Adrenal gland (tissue), 19 donors: ENCODE data around the gene ECT2. TPM values are rescaled to one million over a fixed set of nuclear protein-coding genes. Genes with fewer than 3 reads are reported as not detected.

Experiments used
- DNase-seq, 7 donors: peaks; one replicate each; pipeline ENCODE4 v3.0.0-alpha.2; 2019 to 2020
- H3K27ac ChIP-seq, 5 donors: fragments of 200-600 bp; sonication (generic) in 4 of 5; 1 replicate in 3 of 5; 2 replicates in 2 of 5; pipeline versions ENCODE4 v1.5.1 to v1.8.0; 2016 to 2020; ENCODE audit warnings: mild to moderate bottlenecking in 1 of 5
- H3K27me3 ChIP-seq: fragments of 200-600 bp; 2 replicates; pipeline ENCODE4 v1.8.0; 2021
- H3K36me3 ChIP-seq, 2 donors: fragments of 200-600 bp; replicated peaks in 1 of 2; 1 replicate in 1 of 2; 2 replicates in 1 of 2; pipeline versions ENCODE4 v1.5.1 to v1.8.0; 2018 to 2022
- H3K4me1 ChIP-seq, 2 donors: fragments of 200-600 bp; replicated peaks in 1 of 2; 1 replicate in 1 of 2; 2 replicates in 1 of 2; pipeline versions ENCODE4 v1.5.1 to v1.8.0; 2018 to 2021
- H3K4me3 ChIP-seq, 4 donors: fragments of 200-600 bp; sonication (generic) in 3 of 4; one replicate each; pipeline ENCODE4 v1.5.1; 2016 to 2018
- H3K9me3 ChIP-seq, 3 donors: fragments of 200-600 bp; sonication (generic) in 1 of 3; replicated peaks in 1 of 3; 1 replicate in 2 of 3; 2 replicates in 1 of 3; pipeline versions ENCODE4 v1.5.1 to v1.8.0; 2016 to 2021
- CTCF ChIP-seq, 6 experiments: fragments of 450-650 bp in 4 of 6; fragments of 200-600 bp in 2 of 6; sonication (generic) in 1 of 6; IDR thresholded peaks; 1 replicate in 5 of 6; 2 replicates in 1 of 6; pipeline versions ENCODE4 v1.5.1 to v1.8.0; 2016 to 2021; ENCODE audit warnings: antibody characterized with exemption in 6 of 6, mild to moderate bottlenecking in 2 of 6, moderate library complexity in 1 of 6
- POLR2A ChIP-seq, 2 donors: fragments of 450-650 bp; IDR thresholded peaks; one replicate each; pipeline ENCODE4 v1.6.1; 2017; ENCODE audit warnings: antibody characterized with exemption in 2 of 2, mild to moderate bottlenecking in 2 of 2, moderate library complexity in 1 of 2
- WGBS, 4 donors: extraction: QIAGEN DNeasy Blood & Tissue Kit in 2 of 4; methylation state at CpG; one replicate each; pipeline versions ENCODE4 v1.1.5 to v1.1.7; 2013 to 2017; 5-methylcytosine and 5-hydroxymethylcytosine counted together
- intact Hi-C, 2 donors: fragments of 100-400 bp; cut with DNase I; formaldehyde crosslinking; loops; one replicate each; pipeline versions ENCODE4 v1.14.1 to v1.15.0; 2022 to 2023
- long read RNA-seq, 10 donors: library from polyadenylated mRNA in 3 of 10; unstranded in 2 of 10; stranded (forward) in 1 of 10; transcript quantifications; one replicate each; pipeline ENCODE4 v2.0.0 and lab custom pipeline, GENCODE V29; 2021 to 2026
- polyA plus RNA-seq, 3 donors: library from polyadenylated mRNA; stranded (reverse); fragments of 200-250 nt in 2 of 3; fragments of 350-450 nt in 1 of 3; fragmentation: Illumina TruSeq in 1 of 3; extraction: RNeasy Lipid Tissue Mini Kit (QIAGEN cat#74804) in 1 of 3; gene quantifications; one replicate each; pipeline ENCODE4 v1.2.3, GENCODE V29; 2013 to 2014
- total RNA-seq, 9 donors: library from RNA; depleted of rRNA in 4 of 9; stranded (reverse); fragments of >200 nt in 4 of 9; fragments of 120-200 nt in 1 of 9; fragmentation: NEBNext Ultra II Directional in 1 of 9; extraction: Animal tissue kit (Norgen Biotek cat#: 25700) in 1 of 9; gene quantifications; one replicate each; pipeline versions ENCODE4 v1.1.0 to v1.2.4, GENCODE V29; 2013 to 2023
- donor health status: healthy with polysubstance abuse.
- donor health status: Bipolar disorder and iron deficiency.
- donor health status: DM: yes; HTN: yes; CAD: no.
- donor health status: DM: no; HTN: no; CAD: no.
- donor health status: DM: no; HTN: no; CAD: no.
- donor health status: DM: yes; HTN: yes; CAD: no.

The ECT2 gene
- total RNA-seq, result 10 to 100 TPM in 3 of 9 donors, 1 to 10 TPM in 6; 3.1 to 19.7 (median 7.0) TPM
- polyA plus RNA-seq, result 1 to 10 TPM; 1.4 to 6.9 (median 1.6) TPM
- long read RNA-seq, donor 1, result 0 reads
- long read RNA-seq, donor 2, partial matches to known transcripts, result 0 of 1 reads
- long read RNA-seq, donor 2, other reads (novel, unspliced or antisense), result 0 of 1 reads
- long read RNA-seq, donor 3, partial matches to known transcripts, result 6 of 6 reads
- long read RNA-seq, donor 3, other reads (novel, unspliced or antisense), result 0 of 6 reads
- long read RNA-seq, donor 4, partial matches to known transcripts, result 2 of 2 reads
- long read RNA-seq, donor 4, other reads (novel, unspliced or antisense), result 0 of 2 reads
- long read RNA-seq, donor 5, full-length matches to known transcripts, result 8 of 14 reads
- long read RNA-seq, donor 5, partial matches to known transcripts, result 2 of 14 reads
- long read RNA-seq, donor 5, other reads (novel, unspliced or antisense), result 4 of 14 reads
- long read RNA-seq, donor 6, partial matches to known transcripts, result 1 of 1 reads
- long read RNA-seq, donor 6, other reads (novel, unspliced or antisense), result 0 of 1 reads
- long read RNA-seq, donor 7, full-length matches to known transcripts, result 2 of 2 reads
- long read RNA-seq, donor 7, partial matches to known transcripts, result 0 of 2 reads
- long read RNA-seq, donor 7, other reads (novel, unspliced or antisense), result 0 of 2 reads
- long read RNA-seq, donor 8, result 0 reads
- long read RNA-seq, donor 9, partial matches to known transcripts, result 0 of 1 reads
- long read RNA-seq, donor 9, other reads (novel, unspliced or antisense), result 0 of 1 reads
- long read RNA-seq, donor 10, result 0 reads

- DNase-seq, result peak; percentile 97 to 100 (median 99)
- H3K9me3 ChIP-seq, result no peaks in the 10 kb centered on the region
- intact Hi-C loops, result no loop called here
- TF ChIP-seq CTCF (IDR thresholded peaks at IDR 0.05) (peak; percentile 59 to 71 (median 65)), POLR2A (IDR thresholded peaks at IDR 0.05) (no peak)
- H3K4me3 ChIP-seq, result peak within 1 kb of the TSS; percentile 60 to 96 (median 89)
- no peaks in the 10 kb centered on the region for H3K27me3 ChIP-seq
- peaks cover 4 to 20% of the 10 kb centered on the region in 2 donors for H3K4me1 ChIP-seq
- 0 to 1% (median 1%) methylated on average over 20 to 49 of the region's 49 CpGs for WGBS, 4 donors
- no peaks in the 10 kb centered on the region for H3K36me3 ChIP-seq
- peak within 1 kb of the TSS in 4 of 5 donors; percentile 32 to 58 (median 54) for H3K27ac ChIP-seq
These were observed at the start of gene ECT2 for GRCh38 chr3:172750368-172751174. ECT2 (plus strand) TSS chr3:172750726; CDS start chr3:172754531, 3,805 bp downstream.

- no peak overlapping the region for H3K4me3 ChIP-seq
- TF ChIP-seq POLR2A (IDR thresholded peaks at IDR 0.05) (no peak), CTCF (IDR thresholded peaks at IDR 0.05) (no peak)
- intact Hi-C loops, result no loop called here
- no peaks in the 10 kb centered on the region for H3K9me3 ChIP-seq
- H3K27ac ChIP-seq, result peak overlapping the region in 3 of 5 donors; percentile 17 to 86 (median 70)
- DNase-seq, result no peak
- no peaks in the 10 kb centered on the region for H3K27me3 ChIP-seq
- H3K4me1 ChIP-seq, result peaks cover 38 to 69% of the 10 kb centered on the region in 2 donors
- H3K36me3 ChIP-seq, result no peaks in the 10 kb centered on the region
- 92 to 100% (median 97%) methylated on average over 1 of the region's 1 CpG for WGBS, 4 donors
These were observed 49.5 kb upstream of the ECT2 start for GRCh38 chr3:172700936-172701455.

- H3K4me3 ChIP-seq, result no peak overlapping the region
- H3K9me3 ChIP-seq, result no peaks in the 10 kb centered on the region
- no peak for DNase-seq
- TF ChIP-seq POLR2A (IDR thresholded peaks at IDR 0.05) (no peak), CTCF (IDR thresholded peaks at IDR 0.05) (no peak)
- intact Hi-C loops, result no loop called here
- H3K27me3 ChIP-seq, result no peaks in the 10 kb centered on the region
- WGBS, 4 donors, result 87 to 97% (median 93%) methylated on average over 3 of the region's 3 CpGs
- no peaks in the 10 kb centered on the region for H3K36me3 ChIP-seq
- H3K27ac ChIP-seq, result peak overlapping the region in 1 of 5 donors; percentile 37
- peaks cover 34 to 63% of the 10 kb centered on the region in 2 donors for H3K4me1 ChIP-seq
These were observed 48.8 kb upstream of the ECT2 start for GRCh38 chr3:172701751-172702150.
